Measurements from ENCODE around the gene MIGA2.
"Not testable (repeated sequence)": the region's sequence is repeated elsewhere in the genome, so short reads cannot be mapped to it uniquely, and the experiment has no call there.

MIGA2 gene

GRCh38 chr9:129036241-129036922 is at the start of gene MIGA2:
Gene MIGA2 (plus strand): TSS chr9:129036626. CDS start chr9:129040595, 3,969 bp downstream.
- peak; percentile 70 to 99 (median 97) for DNase-seq

- DNase-seq: no peak
Observed at GRCh38 chr9:128986671-128987070, 49.8 kb upstream of the MIGA2 start.

- DNase-seq: peak in 23 of 56 donors; percentile 13 to 71 (median 26)
Observed at GRCh38 chr9:128987805-128988204, 48.6 kb upstream of the MIGA2 start.

- DNase-seq: peak in 45 of 56 donors; percentile 17 to 75 (median 49)
Observed at GRCh38 chr9:128992995-128993394, 43.4 kb upstream of the MIGA2 start.

- DNase-seq: peak in 6 of 56 donors; percentile 4 to 25 (median 16)
Observed at GRCh38 chr9:128995791-128996190, 40.6 kb upstream of the MIGA2 start.

GRCh38 chr9:128998462-128998861 is 38.0 kb upstream of the MIGA2 start:
- no peak for DNase-seq

GRCh38 chr9:128999581-129000206 is 36.7 kb upstream of the MIGA2 start:
- DNase-seq: no peak

- no peak for DNase-seq
Observed at GRCh38 chr9:129001504-129002325, 34.7 kb upstream of the MIGA2 start.

GRCh38 chr9:129002992-129003391 is 33.4 kb upstream of the MIGA2 start:
- DNase-seq: no peak

GRCh38 chr9:129004173-129004572 is 32.3 kb upstream of the MIGA2 start:
- DNase-seq: not testable (repeated sequence)

GRCh38 chr9:129005336-129005997 is 31.0 kb upstream of the MIGA2 start:
- no peak for DNase-seq

- DNase-seq: peak in 46 of 56 donors; percentile 18 to 85 (median 64)
Observed at GRCh38 chr9:129006328-129007034, 29.9 kb upstream of the MIGA2 start.

GRCh38 chr9:129007035-129007765 is 29.2 kb upstream of the MIGA2 start:
- peak in 1 of 56 donors; percentile 25 for DNase-seq

- no peak for DNase-seq
Observed at GRCh38 chr9:129007766-129008468, 28.5 kb upstream of the MIGA2 start.

- no peak for DNase-seq
Observed at GRCh38 chr9:129008469-129008965, 27.9 kb upstream of the MIGA2 start.

GRCh38 chr9:129008986-129009583 is 27.3 kb upstream of the MIGA2 start:
- no peak for DNase-seq

- no peak for DNase-seq
Observed at GRCh38 chr9:129009584-129010141, 26.8 kb upstream of the MIGA2 start.

- DNase-seq: no peak
Observed at GRCh38 chr9:129010267-129010975, 26.0 kb upstream of the MIGA2 start.
